GM21723 (cell line): ENCODE results near the gene EPHB3.

Source experiments
- ATAC-seq: cut with Tn5 transposase; IDR thresholded peaks from one replicate; pipeline ENCODE4 v1.9.1; 2021; ENCODE audit warnings: mild to moderate bottlenecking, moderate library complexity; ENCODE audit not compliant: unreplicated experiment

EPHB3 gene

DNA sequence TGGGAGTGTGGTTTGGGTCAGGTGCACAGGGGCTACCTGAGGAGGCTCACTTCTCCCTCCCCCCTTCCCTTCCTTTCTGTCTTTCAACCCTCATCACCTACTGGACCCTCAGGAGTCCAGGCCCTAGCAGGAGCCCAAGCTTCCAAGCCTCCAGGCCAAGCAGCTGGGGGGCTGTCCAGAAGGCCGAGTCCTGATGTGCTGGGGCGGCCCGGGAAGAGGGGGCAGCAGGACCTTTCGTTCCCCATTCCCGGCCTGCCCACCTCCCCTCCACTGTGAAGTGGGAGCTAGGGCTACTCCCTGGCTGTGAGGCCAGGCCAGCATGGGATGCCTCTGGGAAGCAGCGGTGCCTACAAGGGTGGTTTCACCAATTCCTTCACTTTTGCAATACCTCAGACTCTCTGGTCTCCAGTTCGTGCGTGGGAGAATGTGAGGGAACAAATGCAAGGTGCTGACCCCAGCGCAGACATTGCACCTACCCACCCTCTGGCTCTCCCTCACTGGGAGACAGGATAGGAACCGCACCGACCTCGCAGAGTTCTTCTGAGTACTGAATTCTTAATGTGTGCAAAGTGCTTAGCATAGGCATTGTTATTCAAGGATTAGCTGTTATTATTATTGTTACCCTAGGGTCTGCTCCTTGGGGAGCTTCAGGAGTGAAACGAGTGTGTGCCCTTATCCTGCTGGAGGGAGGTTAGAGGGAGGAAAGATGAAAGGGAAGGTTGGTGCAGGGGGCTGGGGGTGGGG lies 2.5 kb downstream of the EPHB3 start:
- no peak for ATAC-seq

GRCh38 chr3:184564685-184565385 lies 3.2 kb downstream of the EPHB3 start:
- no peak for ATAC-seq

GRCh38 chr3:184565421-184566211 lies 4.0 kb downstream of the EPHB3 start:
- no peak for ATAC-seq

- ATAC-seq: no peak
Measured at GRCh38 chr3:184566441-184567414, 5.1 kb downstream of the EPHB3 start.

- ATAC-seq: no peak
Measured at GRCh38 chr3:184567946-184568559, 6.5 kb downstream of the EPHB3 start.

- no peak for ATAC-seq
Measured at GRCh38 chr3:184568560-184568923, 7.0 kb downstream of the EPHB3 start.

DNA sequence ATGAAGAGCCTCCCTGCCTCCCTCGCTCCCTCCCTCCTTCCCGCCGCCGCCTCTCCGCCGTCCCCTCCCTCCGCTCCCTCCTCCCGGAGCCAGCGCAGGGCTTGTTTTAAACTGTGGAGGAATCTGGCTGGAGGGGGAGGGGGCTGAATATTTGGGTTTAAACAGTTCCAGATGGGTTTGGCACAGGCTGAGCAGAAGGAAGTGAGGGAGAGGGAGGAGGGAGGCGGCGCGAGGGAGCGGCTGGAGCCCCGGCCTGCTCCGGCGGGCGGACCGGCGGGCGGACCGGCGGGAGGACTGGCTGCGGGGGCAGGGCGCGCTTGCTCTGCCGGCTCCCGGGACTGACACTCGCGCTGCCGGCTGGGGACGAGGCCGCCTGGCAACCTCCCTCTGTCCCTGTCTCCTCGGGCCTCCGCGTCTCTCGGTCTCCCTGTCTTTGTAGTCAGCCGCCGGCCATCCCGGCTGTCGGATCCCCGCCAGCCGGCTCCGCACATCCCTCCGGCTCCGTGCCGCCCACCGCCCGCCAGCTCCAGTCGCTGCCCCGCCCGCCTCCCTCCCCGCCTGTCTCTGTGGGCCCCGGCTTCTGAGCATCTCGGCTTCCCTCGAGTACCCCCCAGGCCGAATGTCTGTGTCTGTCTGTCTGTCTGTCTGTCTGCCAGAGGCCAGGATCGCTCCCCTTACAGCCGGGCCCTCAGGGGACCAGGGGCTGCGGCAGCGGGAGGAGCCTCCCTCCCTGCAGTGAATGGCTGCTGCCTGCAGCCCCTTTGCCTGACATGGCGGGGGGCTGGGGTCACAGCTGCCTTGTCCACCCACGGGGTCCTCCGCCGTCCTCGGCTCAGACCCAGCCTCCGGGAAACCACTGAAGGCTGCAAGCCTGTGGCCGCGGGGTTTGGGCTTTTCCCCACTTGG lies 7.6 kb downstream of the EPHB3 start:
- no peak for ATAC-seq

DNA sequence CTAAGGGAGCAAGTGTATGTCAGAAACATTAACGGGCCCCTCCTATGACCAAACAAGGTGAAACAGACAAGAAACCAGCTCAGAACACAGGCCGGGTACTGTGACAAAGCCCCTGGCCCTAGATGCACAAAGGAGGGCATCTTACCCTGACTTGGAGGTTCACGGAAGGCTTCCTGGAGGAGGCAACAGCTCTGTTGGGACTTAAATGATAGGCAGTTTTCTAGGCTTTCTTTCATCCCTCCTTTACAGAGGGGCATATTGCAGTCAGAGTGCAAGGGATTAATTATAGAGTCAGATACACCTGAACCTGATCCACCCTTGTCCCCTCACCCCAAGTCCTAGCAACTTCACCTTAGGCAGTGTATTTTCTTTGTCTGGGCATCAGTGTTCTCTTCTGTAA lies 8.4 kb downstream of the EPHB3 start:
- no peak for ATAC-seq

DNA sequence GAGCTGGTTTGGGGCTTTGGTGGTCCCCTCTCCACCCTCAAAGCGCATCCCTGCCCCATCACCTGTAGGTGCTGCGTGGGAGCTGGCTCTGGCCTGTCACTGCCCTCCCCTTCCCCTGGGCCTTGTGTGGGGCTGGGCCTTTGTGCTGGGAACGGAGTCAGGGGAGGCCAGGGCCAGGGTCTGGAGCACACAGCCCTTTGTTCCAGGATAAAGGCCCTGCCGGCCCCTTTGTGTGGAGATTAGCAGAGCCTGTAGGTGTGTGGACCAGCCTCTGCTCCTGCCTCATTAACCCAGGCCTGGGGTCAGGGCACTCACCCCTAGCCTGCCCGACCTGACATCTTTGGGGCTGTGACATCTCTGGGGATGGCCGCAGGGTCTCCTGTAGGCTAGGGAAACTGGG lies 8.9 kb downstream of the EPHB3 start:
- ATAC-seq: no peak

DNA sequence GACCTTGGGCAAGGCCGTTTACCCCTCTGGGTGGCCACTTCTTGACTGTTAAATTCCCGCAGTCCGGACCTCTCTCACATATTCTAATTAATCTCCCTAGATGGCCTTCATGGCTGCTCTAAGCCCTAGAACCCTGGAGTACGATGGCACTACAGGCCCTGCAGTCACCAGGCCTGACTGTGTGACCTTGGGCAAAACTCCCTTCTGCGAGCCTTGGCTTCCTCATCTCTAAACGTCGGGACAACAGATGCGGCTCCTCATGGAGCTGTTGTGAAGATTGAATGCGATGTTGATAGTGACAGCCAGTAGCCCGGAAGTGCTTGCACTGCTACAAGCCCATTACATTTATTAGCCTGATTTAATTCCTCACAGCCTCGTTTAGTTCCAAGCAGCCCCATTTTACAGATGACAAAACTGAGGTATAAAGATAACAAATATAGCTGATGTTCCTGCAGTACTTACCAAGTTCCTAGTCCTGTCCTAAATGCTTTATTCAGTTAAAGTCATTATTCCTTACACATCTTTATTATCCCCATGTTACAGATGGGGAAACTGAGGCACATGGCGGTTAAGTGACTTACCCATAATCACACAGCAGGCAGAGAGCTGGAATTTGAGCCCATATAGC lies 10.3 kb downstream of the EPHB3 start:
- ATAC-seq: no peak

DNA sequence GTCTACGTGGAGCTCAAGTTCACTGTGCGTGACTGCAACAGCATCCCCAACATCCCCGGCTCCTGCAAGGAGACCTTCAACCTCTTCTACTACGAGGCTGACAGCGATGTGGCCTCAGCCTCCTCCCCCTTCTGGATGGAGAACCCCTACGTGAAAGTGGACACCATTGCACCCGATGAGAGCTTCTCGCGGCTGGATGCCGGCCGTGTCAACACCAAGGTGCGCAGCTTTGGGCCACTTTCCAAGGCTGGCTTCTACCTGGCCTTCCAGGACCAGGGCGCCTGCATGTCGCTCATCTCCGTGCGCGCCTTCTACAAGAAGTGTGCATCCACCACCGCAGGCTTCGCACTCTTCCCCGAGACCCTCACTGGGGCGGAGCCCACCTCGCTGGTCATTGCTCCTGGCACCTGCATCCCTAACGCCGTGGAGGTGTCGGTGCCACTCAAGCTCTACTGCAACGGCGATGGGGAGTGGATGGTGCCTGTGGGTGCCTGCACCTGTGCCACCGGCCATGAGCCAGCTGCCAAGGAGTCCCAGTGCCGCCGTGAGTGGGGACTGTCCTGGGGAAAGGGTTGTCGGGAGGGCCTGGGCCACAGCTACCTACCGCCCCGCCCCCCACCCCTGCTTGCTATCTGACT lies 11.2 kb downstream of the EPHB3 start:
- no peak for ATAC-seq

DNA sequence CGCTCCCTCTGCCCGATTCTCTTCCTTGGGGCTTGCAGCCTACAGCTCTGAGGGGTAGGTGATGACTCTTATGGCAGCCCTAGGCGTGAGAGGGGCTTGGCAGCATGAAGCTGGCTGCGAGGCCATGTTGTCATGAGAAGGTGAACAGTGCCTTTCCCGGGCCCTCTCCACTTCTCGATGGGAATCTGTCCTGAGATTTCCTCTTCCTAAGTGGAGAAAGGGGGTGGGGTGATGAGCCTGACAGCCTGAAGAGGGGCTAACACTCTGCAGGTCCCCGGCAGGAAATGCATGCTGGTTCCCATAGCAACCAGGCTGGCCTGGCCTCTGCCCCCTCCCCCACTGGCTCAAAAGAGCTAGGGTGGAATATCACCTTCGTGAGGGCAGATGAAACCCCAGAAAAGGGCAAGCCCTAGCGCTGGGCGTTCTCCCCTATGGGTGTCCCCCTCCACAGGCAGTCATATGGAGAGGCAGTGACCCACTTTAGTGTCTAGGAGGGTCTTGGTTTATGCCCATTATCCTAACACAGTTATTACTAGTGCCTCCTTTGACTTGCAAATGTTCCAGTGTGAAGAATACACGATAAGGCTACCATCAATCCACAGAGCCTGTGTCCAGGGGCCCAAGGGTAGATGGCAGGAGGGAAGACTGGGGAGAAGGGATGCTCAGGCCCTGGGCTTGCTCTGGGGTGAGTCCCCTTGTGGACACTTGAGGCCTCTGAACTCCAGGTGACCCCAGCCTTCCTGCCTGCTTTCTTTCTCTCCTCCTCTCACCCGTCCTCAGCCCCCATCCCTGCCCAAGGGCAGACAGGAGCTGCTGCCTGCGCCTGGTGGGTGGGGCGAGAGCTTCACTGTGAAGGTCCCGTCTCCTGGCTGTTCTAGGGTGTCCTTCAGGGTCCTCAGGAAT lies 13.2 kb downstream of the EPHB3 start:
- no peak for ATAC-seq

DNA sequence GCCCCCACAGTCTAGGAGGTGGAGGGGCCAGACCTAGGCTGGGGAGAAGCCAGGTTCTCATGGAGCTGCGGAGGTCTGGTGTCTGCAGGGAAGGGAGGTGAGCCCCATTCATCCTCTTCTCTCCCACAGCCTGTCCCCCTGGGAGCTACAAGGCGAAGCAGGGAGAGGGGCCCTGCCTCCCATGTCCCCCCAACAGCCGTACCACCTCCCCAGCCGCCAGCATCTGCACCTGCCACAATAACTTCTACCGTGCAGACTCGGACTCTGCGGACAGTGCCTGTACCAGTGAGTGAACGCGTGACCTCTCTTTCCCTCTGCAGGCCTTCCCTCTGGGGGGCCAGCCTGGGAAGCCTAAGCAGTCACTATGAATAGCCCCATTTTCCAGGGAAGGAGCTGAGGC lies 14.1 kb downstream of the EPHB3 start:
- ATAC-seq: no peak

DNA sequence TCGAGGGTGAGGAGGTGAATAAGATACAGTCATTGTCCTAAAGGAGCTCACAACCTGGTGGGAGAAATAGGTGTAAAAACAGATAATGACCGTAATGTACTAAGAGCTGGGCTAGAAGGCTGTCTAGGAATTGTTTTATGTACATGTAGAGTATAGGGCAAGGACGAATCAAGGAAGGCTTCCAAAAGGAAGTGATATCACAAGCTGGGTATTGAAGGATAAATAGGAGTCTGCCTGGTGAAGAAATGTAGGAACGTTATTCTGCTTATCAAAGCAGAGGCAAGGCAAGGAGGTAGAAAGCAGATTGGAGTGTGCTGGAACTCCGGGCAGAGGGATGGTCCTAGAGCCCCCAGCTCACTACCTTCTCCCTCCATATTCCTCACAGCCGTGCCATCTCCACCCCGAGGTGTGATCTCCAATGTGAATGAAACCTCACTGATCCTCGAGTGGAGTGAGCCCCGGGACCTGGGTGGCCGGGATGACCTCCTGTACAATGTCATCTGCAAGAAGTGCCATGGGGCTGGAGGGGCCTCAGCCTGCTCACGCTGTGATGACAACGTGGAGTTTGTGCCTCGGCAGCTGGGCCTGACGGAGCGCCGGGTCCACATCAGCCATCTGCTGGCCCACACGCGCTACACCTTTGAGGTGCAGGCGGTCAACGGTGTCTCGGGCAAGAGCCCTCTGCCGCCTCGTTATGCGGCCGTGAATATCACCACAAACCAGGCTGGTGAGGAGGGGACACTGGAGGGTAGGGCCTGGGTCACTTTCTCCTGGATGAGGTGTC lies 15.1 kb downstream of the EPHB3 start:
- ATAC-seq: no peak

GRCh38 chr3:184577546-184577945 lies 16.0 kb downstream of the EPHB3 start:
- no peak for ATAC-seq

DNA sequence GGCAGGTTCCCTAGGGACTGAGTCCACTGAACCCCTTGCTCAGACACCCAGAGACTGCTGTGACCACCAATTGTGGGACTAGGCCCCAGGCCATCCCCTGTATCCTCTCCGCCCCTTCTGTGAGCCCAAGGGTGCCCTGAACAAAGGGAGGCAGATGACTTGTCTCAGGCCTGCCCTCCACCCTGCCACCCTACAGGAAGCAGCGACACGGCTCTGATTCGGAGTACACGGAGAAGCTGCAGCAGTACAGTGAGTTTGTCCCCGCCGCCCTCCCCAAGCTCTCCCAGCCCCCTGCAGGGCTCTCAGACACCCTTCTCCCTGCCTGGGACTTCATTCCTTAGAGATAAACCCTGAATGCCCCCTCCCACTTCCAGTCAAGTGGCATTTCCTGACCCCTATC lies 16.6 kb downstream of the EPHB3 start:
- no peak for ATAC-seq

DNA sequence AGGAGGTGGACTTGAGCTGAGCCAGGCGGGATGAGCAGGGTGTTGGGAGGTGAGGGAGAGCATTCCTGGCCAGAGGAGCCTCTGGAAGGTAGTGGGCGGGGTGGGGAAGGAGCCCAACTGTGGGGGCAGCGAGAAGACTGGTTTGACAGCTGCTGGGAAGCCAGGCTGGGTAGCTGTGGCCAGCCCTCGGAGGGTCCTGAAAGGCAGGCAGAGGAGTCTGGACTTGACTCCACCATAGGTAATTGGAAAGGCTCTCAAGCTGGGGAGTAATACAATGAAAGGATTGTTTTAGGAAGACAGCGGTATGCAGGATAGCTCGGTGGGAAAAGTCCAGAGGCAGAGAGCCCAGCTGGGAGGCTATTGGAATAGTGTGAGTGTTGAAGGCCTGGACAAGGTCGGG lies 17.2 kb downstream of the EPHB3 start:
- no peak for ATAC-seq
